MCF 10A (cell line): ENCODE data around the gene GCSAM. TPM values are rescaled to one million over a fixed set of nuclear protein-coding genes. Genes with fewer than 3 reads are reported as not detected.

ENCODE experiments used
- BruUV-seq: library from RNA; stranded (reverse); fragments of 400-500 nt; replicated peaks from 2 replicates; lab custom pipeline; 2021; lab: Mats Ljungman, UMichigan
- CTCF ChIA-PET: fragments of 300-600 bp; sonication (Branson Sonifier 250); formaldehyde crosslinking; extraction: SDS; loops from one replicate; lab custom pipeline; 2021; ENCODE audit warnings: antibody characterized with exemption, inconsistent platforms; lab: Yijun Ruan, JAX
- POLR2A ChIA-PET: fragments of 300-600, 350-650 bp; sonication (Branson Sonifier 250); formaldehyde crosslinking; extraction: SDS; loops from one replicate; lab custom pipeline; 2020; ENCODE audit warnings: antibody characterized with exemption, inconsistent platforms; lab: Yijun Ruan, JAX
- DNase-seq: peaks from one replicate; pipeline ENCODE4 v3.0.0-alpha.2; 2018; ENCODE audit not compliant: unreplicated experiment
- H3K27ac Mint-ChIP-seq: one replicate; pipeline ENCODE4 v1.8.0; 2022; ENCODE audit warnings: mild to moderate bottlenecking, low read depth, mixed read lengths; ENCODE audit not compliant: unreplicated experiment
- H3K27me3 Mint-ChIP-seq: one replicate; pipeline ENCODE4 v1.8.0; 2022; ENCODE audit warnings: mixed read lengths; ENCODE audit not compliant: insufficient read depth, unreplicated experiment
- H3K36me3 Mint-ChIP-seq: one replicate; pipeline ENCODE4 v1.8.0; 2022; ENCODE audit warnings: mild to moderate bottlenecking, moderate library complexity, mixed read lengths; ENCODE audit not compliant: insufficient read depth, unreplicated experiment
- H3K4me1 Mint-ChIP-seq: one replicate; pipeline ENCODE4 v1.8.0; 2022; ENCODE audit warnings: mixed read lengths; ENCODE audit not compliant: insufficient read depth, unreplicated experiment
- H3K4me3 Mint-ChIP-seq: one replicate; pipeline ENCODE4 v1.8.0; 2022; ENCODE audit warnings: mild to moderate bottlenecking, moderate library complexity, mixed read lengths; ENCODE audit not compliant: unreplicated experiment
- H3K9me3 Mint-ChIP-seq: one replicate; pipeline ENCODE4 v1.8.0; 2022; ENCODE audit warnings: mixed read lengths; ENCODE audit not compliant: unreplicated experiment
- intact Hi-C: fragments of 100-400 bp; cut with micrococcal nuclease; formaldehyde crosslinking; loops from 2 replicates; pipeline ENCODE4 v1.14.1; 2022
- total RNA-seq: library from RNA; stranded (reverse); gene quantifications from 2 replicates; pipeline ENCODE4 v1.2.3, GENCODE V29; 2022
- TF ChIP-seq, protein P1 (sequence below): fragments of 200-600 bp; IDR thresholded peaks from one replicate; pipeline ENCODE4 v1.8.0; 2022; ENCODE audit warnings: antibody characterized with exemption, mild to moderate bottlenecking; ENCODE audit not compliant: unreplicated experiment

The GCSAM gene
- total RNA-seq, 1 experiment from 2014 or later, result 0.63 TPM

DNA sequence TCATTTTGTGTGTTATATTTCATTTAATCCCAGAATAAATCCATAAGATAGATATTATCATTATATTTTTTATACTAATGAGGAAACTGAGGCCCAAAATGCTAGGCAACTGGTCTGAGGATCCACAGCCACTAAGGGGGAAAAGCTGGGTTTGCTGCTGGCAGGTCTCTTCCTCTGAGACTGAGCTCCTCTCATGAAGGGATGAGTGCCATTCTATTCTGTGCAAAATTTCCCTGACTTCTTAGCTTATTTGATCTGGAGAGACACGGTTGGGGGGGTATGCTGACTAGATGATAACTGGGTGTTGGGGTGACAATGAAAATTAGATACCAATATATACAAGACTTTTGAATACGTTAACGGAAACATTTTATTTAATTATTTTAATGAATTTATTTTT is 1.9 kb downstream of the GCSAM start:
- H3K27me3 Mint-ChIP-seq, result no peaks in the 10 kb centered on the region
- H3K4me1 Mint-ChIP-seq, result peaks cover 45% of the 10 kb centered on the region
- intact Hi-C loops, result no loop called here
- ChIA-PET POLR2A (interaction anchor here (0.5 to 0.9 kb wide), 2 partner anchors 11 to 162 kb away, joined by 3 read pairs; no protein-coding TSS in a partner anchor), CTCF (interaction anchor here (1.1 to 5.8 kb wide), 2 partner anchors 16 to 20 kb away, joined by 3 to 42 read pairs; no protein-coding TSS in a partner anchor)
- no peak overlapping the region for H3K4me3 Mint-ChIP-seq
- H3K9me3 Mint-ChIP-seq, result no peaks in the 10 kb centered on the region
- DNase-seq, result no peak
- H3K27ac Mint-ChIP-seq, result no peak overlapping the region
- H3K36me3 Mint-ChIP-seq, result no peaks in the 10 kb centered on the region
- TF ChIP-seq, protein P1, sequence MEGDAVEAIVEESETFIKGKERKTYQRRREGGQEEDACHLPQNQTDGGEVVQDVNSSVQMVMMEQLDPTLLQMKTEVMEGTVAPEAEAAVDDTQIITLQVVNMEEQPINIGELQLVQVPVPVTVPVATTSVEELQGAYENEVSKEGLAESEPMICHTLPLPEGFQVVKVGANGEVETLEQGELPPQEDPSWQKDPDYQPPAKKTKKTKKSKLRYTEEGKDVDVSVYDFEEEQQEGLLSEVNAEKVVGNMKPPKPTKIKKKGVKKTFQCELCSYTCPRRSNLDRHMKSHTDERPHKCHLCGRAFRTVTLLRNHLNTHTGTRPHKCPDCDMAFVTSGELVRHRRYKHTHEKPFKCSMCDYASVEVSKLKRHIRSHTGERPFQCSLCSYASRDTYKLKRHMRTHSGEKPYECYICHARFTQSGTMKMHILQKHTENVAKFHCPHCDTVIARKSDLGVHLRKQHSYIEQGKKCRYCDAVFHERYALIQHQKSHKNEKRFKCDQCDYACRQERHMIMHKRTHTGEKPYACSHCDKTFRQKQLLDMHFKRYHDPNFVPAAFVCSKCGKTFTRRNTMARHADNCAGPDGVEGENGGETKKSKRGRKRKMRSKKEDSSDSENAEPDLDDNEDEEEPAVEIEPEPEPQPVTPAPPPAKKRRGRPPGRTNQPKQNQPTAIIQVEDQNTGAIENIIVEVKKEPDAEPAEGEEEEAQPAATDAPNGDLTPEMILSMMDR, result no peak
- BruUV-seq, result no TSS peak

DNA sequence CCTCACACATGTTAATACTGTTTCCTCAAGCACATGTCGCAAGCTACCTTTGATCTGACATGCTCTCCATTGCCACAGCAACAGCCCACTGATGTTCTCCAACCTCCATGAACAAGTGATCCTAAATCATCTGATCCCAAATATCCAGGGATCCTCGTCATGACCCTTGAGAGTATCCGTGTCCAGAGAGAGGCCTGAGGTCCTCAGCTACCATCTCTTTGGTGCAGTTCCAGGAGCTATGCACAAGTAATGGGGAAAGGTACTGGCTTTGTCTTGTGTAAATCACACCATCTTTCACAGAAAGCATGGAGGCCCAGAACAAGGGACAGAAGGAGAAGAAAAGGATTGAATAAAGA is 2.4 kb downstream of the GCSAM start:
- no peak for DNase-seq
- Mint-ChIP-seq H3K27ac (no peak overlapping the region), H3K4me1 (peaks cover 45% of the 10 kb centered on the region), H3K27me3 (no peaks in the 10 kb centered on the region), H3K36me3 (no peaks in the 10 kb centered on the region), H3K9me3 (no peaks in the 10 kb centered on the region), H3K4me3 (no peak overlapping the region)
- TF ChIP-seq, protein P1, result no peak
- BruUV-seq, result no TSS peak
- POLR2A ChIA-PET, result interaction anchor here (0.5 to 0.9 kb wide), 4 partner anchors 11 to 163 kb away, joined by 3 to 4 read pairs (median 3); no protein-coding TSS in a partner anchor
- CTCF ChIA-PET, result interaction anchor here (1.1 to 5.8 kb wide), 2 partner anchors 16 to 20 kb away, joined by 3 to 42 read pairs; no protein-coding TSS in a partner anchor
- intact Hi-C loops, result no loop called here

DNA sequence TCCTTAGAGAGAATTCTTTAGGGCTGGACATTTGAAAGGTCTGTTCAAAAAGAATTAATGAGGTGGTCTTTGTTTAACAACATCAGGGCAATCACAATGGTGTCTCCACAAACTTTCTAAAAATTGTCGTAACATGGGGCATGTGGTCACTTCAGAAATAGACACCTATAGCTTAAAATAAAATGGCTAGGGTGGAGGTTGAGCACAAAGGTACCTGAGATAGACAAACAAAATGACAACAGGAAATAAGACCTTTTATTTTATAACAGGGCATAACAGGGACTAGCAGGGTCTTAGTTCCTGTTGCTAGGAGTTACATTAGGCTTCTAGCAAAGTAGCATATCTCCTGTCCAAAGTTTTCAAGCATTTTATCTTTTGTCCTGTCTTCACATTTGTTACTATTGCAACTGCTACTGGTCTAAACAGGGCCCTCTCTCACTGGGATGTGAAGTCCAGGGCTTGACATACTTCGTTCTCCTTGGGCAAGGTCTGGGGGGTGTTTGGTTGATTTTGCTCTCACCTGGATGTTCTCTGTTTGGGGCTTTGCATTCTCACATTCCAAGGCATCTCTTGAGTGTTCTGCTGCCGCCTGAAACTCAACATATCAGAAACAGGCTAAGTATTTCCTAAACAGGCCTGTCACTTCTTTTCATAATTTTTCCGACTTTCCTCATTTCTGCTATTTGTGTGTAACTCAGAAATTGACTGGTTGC is 3.0 kb downstream of the GCSAM start:
- ChIA-PET CTCF (interaction anchor here (1.1 to 5.8 kb wide), 2 partner anchors 15 to 19 kb away, joined by 3 to 42 read pairs; no protein-coding TSS in a partner anchor), POLR2A (interaction anchor here (0.6 to 1.3 kb wide), 5 partner anchors 32 to 431 kb away, joined by 3 to 5 read pairs (median 4); no protein-coding TSS in a partner anchor)
- TF ChIP-seq, protein P1, result no peak
- no TSS peak for BruUV-seq
- peaks cover 3% of the 10 kb centered on the region for H3K36me3 Mint-ChIP-seq
- H3K4me3 Mint-ChIP-seq, result no peak overlapping the region
- H3K9me3 Mint-ChIP-seq, result no peaks in the 10 kb centered on the region
- H3K27ac Mint-ChIP-seq, result peak overlapping the region; percentile 97
- intact Hi-C loops, result no loop called here
- H3K4me1 Mint-ChIP-seq, result peaks cover 43% of the 10 kb centered on the region
- DNase-seq, result no peak
- H3K27me3 Mint-ChIP-seq, result no peaks in the 10 kb centered on the region
